HG03575 (cell line): ENCODE data around the gene RPUSD3.

ENCODE experiments used
- ATAC-seq: cut with Tn5 transposase; IDR thresholded peaks from one replicate; pipeline ENCODE4 v1.9.1; 2021; ENCODE audit not compliant: unreplicated experiment, insufficient number of reproducible peaks, low FRiP score; ENCODE audit errors: extremely low read depth

RPUSD3 gene

DNA sequence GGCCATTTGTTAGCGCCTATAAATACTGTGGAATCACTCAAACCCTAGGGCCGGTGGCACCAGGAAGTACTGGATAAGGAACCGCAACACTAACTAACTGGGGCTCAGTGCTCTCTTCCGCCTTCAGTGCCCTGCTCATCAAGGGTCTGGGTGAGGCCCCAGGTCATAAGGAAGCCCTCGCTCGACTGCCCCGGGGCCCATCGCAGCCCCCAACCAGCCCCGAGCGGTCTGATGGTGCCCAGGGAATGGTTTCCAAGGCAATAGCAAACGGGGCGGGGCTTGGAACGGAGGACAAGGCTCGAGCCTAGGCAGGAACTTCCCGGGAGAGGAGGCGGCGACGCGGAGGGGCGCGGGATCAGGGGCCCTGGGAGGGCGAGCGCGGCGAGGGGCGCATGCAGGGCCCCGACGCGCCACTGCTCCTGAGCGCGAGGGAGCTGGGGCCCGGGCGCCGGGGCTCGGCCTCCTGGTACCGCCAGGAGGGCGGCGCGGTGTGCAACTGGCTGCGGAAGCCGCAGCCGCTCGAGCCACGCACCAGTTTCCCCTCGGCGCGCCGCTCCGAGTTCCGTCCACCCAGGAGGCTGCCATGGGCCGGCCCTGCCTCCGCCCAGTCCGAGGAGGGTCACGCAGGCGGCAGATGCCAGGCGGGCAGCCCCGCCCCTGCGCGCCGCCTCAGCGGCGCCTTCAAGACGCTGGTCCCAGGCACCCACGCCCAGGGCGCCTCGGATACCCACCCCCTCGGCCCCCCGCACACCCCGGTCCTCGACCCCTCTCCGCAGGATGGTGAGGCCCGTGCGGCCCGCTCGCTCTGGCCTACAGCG, 34.0 kb downstream of the RPUSD3 start, which contains the start of gene TTLL3:
Gene TTLL3 (plus strand): TSS at position 648 of the 818 bp plus-strand sequence. CDS start 400 bp downstream, outside the sequence.
- no peak for ATAC-seq

DNA sequence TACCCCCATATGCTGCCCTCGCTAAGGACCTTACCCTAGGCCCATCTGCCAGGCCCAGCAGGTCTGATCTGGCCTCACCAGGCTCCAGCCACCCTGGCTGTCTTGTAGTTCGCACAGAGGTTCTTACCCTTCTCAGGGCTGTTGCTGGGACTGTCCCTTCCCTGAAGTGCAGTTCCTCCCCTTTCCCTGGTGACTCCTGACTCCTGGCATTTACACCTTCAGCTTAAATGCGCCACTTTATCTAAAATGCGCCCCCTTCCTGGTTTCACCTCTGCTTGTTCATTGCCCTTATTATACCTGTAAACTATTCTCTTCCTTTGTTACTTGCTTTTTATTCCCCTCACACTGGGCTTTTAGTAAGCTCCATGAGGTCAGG, 34.6 kb downstream of the RPUSD3 start:
- ATAC-seq: no peak

DNA sequence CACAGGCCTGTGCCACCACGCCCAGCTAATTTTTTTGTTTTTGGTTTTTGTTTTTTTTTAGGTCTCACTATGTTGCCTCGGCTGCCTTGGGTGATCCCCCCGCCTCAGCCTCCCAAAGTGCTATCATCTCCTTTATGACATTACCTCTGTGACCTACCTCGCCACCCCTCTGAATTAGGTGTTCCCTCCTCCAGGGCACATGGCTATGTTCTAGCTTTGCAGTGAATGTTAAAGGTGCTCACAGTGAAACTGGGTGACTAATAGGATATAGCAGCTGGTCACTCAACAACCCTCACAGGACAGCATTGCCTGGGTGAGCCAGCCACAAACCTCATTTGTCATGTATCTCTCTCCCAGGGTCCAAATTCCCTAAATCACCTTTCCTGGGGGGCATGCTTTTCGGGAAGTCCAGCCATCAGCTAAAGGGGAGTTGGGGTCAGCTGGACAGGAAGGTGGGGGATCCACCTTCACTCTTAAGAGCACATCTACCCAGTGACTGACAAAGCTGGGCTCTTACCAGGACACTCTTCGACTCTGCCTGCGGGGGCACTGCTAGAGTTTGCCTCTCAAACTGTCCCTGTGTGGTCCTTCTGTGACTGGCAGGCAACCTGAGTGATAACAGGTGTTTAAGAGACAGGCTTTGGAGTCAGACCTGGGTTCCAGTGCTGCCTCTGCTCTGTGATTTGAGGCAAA, 35.3 kb downstream of the RPUSD3 start:
- no peak for ATAC-seq

DNA sequence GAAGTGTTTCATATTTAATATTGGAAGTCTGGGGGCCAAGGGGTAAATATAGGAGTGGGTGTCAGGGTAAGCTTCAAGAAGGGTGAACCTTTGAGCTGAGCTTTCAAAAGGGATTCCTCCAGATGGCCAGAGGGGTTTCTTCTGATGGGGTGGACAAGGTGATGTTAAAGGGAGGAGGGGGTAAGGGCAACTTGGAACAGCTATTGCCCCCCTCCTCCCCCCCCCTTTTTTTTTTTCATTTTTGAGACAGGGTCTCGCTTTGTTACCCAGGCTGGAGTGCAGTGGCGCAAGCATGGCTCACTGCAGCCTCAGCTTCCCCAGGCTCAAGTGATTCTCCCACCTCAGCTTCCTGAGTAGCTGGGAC, 35.8 kb downstream of the RPUSD3 start:
- ATAC-seq: no peak

DNA sequence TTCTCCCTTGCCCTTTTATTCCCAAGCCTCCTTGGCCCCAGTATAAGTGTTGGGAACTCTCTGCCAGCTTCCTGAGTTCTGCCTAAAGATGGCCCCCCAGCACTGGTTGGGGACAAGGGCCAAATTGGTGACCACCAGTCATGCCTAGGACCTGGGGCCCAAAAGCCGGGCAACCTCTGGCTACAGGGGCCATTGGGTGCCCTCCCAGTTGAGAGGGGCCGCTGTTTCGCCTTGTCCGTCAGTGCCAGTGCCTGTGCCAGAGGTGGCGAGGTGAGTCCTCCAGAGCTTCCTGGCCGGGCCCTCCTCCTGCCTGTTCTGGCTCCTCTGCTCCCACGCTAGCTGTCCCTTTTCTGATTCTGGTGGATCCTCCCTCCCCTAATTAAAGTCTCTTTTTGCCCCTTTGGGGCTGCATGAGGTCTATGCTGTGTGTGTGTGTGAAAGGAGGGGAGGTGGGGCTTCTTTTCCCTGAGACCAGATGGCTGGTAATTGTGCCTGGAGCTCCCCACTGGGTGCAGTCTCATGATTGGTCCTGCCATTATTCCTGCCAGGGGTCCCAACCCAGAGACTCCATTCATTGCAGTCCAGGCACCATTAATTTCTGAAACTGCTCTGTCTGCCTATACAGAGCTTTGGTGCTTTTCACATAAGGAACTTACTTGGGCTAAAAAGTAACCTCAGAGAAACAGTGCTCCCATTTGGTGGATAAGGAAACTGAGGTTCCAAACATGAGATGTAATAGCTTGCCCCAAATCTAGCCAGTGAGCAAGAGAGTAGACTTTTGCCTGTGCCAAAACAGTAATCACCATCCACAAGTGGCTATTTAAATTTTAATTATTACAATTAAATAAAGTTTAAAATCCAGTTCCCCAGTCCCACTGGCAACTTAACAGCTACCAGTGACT, 36.9 kb downstream of the RPUSD3 start:
- no peak for ATAC-seq

DNA sequence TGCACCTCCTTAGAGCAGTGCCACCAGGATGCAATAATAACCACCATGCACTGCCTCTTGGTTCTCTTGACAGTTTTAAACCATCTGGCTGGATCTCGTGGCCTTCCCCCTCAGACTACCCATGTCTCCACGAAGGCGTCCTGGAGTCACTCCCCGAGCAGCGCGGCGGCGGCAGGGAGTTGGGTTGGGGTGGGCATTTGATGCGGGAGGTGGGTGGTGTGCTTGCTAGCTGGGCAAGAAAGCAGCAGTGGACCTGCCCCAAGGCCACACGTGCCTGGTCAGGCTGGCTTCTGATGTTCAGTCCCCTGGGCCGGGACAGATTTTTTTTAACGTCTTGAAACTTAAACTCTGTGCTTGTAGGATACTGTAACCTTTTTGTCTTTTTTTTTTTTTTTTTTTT, 37.7 kb downstream of the RPUSD3 start:
- no peak for ATAC-seq

DNA sequence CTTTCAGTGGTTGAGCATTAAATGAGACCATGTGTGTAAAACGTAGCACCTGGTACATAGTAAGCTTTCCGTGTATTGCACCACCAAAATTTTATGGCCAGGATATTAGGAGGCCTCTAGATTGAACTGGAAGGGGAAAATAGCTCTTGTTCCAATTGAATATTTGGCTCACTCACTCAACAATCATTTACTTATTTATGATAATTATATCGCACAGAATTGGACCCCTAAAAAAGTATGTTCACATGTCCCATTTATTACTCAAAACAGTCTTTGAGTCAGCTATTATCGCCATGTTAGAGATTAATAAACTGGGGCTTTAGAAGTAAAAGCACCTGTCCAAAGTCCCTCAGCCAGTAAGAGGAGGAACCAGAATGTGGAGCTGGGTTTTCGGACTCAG, 38.8 kb downstream of the RPUSD3 start:
- no peak for ATAC-seq

DNA sequence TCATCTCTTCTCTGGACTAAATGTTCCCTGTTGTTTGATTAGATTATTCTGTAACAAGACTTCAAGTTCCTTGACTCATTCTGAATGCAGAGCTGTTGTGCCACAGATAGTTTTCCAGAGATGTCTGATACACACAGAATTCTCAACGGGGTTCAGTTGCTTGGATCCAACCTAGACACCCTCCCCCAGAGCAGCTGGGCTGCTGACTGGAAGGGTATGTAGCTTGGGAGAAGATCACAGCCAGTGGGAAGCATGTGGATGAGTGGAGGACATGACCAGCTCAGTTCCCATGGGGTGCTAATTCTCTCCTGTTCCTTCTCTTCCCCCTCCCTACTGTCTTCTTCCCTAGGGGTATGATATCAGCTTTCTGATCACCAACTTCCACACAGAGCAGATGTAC, 40.3 kb downstream of the RPUSD3 start:
- no peak for ATAC-seq

DNA sequence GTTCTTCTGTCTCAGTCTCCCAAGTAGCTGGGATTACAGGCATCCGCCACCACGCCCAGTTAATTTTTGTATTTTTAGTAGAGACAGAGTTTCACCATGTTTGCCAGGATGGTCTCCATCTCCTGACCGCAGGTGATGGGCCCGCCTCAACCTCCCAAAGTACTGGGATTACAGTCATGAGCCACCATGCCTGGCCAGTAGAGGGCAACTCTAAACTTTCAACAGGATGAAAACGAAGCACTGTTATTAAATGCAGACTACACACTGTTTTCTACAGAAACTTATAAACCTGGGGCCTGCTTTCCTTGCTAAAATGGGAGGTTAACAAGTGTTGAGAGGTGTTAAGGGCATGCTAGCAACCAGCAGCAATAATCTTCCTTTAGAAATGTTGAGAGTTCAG, 43.3 kb downstream of the RPUSD3 start:
- ATAC-seq: no peak

DNA sequence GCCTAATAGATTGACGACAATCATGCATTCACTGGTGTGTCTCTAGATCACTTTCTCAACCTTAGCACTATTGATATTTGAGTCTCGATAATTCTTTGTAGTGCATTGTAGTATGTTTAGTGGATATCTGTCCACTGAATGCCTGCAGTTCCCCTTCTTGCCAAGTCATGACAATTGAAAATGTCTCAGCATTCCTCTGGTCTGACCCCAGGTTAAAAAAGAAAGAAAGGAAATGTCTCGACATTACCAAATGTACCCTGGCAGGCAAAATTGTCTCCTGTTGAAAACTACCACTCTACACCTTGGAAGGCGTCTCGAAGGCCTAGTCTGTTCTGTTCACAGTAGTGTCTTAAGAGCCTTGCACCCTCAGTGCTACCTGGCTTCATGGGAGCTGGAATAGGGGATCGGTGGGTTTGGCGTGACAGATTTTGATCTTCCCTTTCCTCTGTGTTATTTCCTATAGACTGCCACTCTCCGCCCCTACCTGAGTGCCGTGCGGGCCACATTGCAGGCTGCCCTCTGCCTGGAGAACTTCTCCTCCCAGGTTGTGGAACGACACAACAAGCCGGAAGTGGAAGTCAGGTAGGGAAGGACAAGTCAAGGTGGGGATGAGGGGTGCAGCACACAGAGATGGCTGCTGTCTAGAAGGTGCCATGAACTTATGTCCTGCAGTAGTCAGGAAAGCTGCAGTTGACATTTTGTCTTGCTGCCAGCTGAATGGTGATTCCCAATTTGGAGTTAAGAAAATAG, 46.4 kb downstream of the RPUSD3 start:
- ATAC-seq: no peak

DNA sequence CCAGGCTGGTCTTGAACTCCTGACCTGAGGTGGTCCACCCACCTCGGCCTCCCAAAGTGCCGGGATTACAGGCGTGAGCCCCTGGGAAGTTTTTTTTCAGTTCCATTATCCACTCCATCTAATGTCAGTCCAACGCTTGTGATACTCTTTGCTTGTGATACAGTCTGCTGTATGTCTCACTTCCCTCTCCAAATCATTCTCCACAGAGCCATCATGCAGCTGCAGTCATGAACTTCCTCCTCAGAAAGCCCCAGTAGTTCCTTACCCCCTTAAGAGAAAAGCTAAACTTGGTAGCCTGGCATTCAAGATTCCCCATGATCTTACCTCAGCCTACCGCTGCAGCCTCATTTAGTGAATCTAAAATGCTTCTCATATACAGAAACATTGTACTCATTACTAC, 48.6 kb downstream of the RPUSD3 start:
- ATAC-seq: no peak

DNA sequence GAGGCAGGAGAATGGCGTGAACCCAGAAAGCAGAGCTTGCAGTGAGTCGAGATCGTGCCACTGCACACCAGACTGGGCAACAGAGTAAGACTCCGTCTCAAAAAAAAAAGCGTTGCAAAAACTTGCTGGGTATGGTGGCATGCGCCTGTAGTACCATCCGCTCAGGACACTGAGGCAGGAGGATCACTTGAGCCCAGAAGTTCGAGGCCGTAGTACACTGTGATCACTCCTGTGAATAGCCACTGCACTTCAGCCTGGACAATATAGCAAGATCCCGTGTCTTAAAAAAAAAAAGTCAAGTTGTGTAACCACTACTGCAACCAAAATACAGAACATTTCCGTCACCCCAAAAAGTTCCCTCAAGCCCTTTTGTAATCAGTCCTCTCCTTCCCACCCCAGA, 49.4 kb downstream of the RPUSD3 start:
- no peak for ATAC-seq

DNA sequence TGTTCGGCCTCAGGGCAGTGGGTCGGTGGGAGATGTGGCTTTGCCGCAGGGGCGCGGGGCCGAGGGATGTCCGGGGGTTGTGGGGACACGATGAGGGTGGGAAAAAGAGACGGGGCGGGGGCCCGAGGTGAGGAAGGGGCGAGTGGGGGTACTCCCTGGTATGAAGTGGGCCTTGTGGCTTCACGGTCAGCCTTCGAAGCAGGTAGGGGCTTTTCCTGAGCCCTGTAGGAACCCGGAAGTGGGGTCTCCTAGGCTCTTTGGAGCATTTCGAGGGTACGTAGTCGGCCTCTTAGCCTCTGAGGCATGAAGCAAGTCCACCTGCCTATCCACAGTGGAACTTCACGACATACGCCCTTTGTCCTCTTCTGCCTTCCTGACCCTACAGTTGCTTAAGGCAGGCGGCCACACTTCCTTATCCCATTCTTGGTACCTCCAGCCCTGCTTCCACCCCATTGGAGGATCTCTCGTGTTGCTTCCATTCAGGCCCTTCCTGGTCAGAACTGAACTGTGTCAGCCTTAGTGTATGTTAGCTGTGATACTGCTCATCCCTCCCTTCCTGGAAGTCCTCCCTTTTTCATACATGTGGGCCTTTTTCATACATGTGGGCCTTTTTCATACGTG, 50.5 kb downstream of the RPUSD3 start:
- no peak for ATAC-seq

DNA sequence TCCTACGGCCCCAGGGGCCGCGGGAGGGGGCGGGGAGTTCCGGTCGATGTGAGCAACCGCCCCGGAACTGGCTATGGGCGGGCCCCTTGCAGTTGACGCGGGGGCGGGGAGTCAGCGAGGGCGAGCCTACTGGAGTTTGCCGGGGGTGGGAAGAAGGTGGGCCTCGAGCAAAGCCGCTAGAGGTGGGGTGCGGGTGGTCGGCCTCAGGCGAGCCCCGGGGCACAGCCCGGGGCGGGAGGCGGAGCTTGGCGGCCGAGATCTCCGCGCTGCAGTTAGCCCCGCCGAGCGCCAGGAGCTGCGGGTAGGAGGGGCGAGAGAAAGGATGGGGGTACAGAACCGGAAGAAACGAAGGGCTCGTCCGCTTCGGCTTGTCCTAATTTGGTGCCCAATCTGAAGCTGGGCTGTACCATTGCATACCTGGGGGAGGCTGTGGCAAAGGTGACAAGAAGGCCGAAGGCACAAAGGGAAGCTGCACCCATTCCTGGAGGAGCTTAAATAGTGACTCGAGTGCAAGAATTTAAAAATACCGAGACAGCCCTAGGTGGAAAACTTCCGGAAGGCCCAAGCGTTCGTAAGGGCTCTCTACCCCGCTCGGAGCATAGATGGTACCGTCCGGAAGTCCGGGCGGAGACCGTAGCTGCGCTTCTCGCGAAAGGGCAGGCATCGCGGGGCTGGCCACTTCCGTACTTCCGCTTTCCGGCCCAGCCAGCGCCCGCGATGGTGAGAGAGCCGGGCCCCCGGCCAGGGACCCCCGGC, 51.2 kb downstream of the RPUSD3 start, which contains the start of the genes ARPC4 and TADA3:
Gene ARPC4 (plus strand): TSS at position 678 of the 756 bp plus-strand sequence. CDS start 40 bp downstream, at position 718.
Gene TADA3 (minus strand): TSS at position 69 of the 756 bp plus-strand sequence. CDS start 1,007 bp downstream, outside the sequence.
- peak; percentile 54 for ATAC-seq

DNA sequence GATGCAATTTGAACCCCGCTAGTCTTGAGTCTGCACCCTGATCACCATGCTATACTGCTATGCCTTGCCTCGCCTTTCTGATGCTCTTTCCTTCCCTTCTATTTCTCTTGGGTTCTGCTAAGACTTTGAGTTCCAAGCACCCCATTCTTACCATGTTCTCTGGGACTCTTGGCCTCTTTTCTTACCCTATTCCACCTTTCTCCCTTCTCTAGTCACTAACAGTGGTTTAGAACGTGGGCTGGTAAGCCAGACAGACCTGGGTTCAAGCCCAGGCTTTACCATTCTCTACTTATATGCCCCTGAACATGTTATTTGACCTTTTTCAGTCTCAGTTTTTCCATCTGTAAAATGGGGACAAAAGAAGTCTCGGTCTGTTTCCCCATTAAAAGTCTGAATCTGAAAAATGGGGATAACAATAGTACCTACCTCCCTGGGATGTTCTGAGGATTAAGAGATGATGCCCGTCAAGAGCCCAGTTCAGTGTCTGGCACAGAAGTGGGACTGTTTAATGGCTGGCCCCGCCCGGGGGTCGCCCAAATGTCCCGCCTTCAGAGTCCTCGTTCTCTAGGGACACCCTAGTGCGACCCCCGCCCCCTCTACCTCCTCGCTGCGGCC, 51.9 kb downstream of the RPUSD3 start:
- no peak for ATAC-seq

DNA sequence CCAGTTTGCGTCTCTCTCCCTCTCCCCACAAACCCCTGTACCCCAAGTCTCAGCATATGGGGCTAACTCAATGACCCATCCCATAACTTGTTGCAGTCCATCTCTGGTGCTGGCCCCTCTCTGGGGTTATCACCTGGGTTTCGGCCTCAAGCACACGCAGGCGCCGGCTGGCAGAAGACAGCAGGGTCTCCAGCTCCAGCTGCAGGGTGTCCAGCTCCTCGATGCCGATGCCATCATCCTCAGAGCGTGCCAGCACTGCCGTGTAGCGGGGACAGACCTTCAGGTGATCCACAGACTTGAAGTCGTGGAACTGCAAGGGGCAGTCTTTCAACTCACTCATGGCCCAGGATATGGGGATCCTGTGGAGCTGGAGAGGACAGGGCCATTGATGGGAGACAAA, 52.7 kb downstream of the RPUSD3 start:
- no peak for ATAC-seq
